ENCODE data around the gene DAPK1. TPM values are rescaled to one million over a fixed set of nuclear protein-coding genes. Genes with fewer than 3 reads are reported as not detected.

The DAPK1 gene
- total RNA-seq, 1 donor from 2014 or later, result 168 TPM

DNA sequence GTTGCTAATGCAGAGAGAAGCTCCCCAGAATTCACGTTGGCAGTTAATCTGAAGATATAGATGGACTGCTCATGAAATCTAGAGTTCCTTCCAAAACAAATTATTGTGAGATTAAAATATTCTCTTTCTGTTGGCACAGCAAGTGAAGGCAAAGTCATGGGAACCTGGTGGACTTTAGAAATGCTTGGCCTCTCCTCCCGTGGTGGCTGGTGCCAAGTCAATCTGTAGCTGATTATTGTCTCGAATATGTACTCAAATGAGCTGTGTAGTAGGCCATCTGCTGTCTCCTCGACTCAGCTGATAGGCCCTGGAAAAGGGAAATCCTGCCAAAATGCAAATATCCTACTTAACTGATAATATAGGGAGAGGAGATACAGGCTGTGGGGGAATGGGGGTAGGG, 69.3 kb downstream of the DAPK1 start:
- TF ChIP-seq, protein P1, sequence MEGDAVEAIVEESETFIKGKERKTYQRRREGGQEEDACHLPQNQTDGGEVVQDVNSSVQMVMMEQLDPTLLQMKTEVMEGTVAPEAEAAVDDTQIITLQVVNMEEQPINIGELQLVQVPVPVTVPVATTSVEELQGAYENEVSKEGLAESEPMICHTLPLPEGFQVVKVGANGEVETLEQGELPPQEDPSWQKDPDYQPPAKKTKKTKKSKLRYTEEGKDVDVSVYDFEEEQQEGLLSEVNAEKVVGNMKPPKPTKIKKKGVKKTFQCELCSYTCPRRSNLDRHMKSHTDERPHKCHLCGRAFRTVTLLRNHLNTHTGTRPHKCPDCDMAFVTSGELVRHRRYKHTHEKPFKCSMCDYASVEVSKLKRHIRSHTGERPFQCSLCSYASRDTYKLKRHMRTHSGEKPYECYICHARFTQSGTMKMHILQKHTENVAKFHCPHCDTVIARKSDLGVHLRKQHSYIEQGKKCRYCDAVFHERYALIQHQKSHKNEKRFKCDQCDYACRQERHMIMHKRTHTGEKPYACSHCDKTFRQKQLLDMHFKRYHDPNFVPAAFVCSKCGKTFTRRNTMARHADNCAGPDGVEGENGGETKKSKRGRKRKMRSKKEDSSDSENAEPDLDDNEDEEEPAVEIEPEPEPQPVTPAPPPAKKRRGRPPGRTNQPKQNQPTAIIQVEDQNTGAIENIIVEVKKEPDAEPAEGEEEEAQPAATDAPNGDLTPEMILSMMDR (IDR thresholded peaks at IDR 0.05), result no peak
- intact Hi-C loops (cut with DNase I), result no loop called here
- H3K27me3 ChIP-seq, result no peaks in the 10 kb centered on the region
- DNase-seq (no peak), ATAC-seq (no peak)
- no peak overlapping the region for H3K27ac ChIP-seq
- no peaks in the 10 kb centered on the region for H3K36me3 ChIP-seq
- no peaks in the 10 kb centered on the region for H3K9me3 ChIP-seq
- peaks cover 46% of the 10 kb centered on the region for H3K4me1 ChIP-seq
- H3K4me3 ChIP-seq, result no peak overlapping the region

DNA sequence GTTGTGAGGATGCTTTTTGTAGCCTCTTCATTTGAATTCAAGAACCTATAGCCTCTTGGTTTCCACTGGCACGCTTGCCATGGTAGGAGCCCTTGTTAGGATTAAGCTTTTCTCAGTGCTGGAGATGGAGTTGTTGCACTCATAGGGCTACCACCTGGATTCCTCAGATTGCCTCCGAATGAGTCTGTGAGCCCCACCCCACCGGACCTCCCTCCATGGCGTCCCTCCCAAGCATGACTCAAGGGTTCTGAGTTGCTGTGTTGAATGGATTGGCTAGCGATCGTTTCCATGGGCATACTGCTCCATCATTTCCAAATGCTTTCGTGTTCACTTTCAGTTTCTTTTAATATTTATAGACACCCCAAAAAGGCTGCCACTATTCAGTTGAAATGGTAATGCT, 69.9 kb downstream of the DAPK1 start:
- TF ChIP-seq, protein P1 (IDR thresholded peaks at IDR 0.05), result no peak
- H3K9me3 ChIP-seq, result no peaks in the 10 kb centered on the region
- intact Hi-C loops (cut with DNase I), result no loop called here
- DNase-seq, result no peak
- H3K4me3 ChIP-seq, result no peak overlapping the region
- H3K4me1 ChIP-seq, result peaks cover 49% of the 10 kb centered on the region
- no peak overlapping the region for H3K27ac ChIP-seq
- no peaks in the 10 kb centered on the region for H3K27me3 ChIP-seq
- no peaks in the 10 kb centered on the region for H3K36me3 ChIP-seq
- no peak for ATAC-seq

GRCh38 chr9:87567983-87568382, 70.3 kb downstream of the DAPK1 start:
- Histone ChIP-seq H3K36me3 (no peaks in the 10 kb centered on the region), H3K27me3 (no peaks in the 10 kb centered on the region), H3K9me3 (no peaks in the 10 kb centered on the region), H3K4me3 (no peak overlapping the region), H3K4me1 (peaks cover 54% of the 10 kb centered on the region), H3K27ac (no peak overlapping the region)
- DNase-seq (no peak), ATAC-seq (no peak)
- intact Hi-C loops (cut with DNase I), result no loop called here
- TF ChIP-seq, protein P1 (IDR thresholded peaks at IDR 0.05), result no peak

- Histone ChIP-seq H3K4me3 (no peak overlapping the region), H3K27me3 (no peaks in the 10 kb centered on the region), H3K27ac (no peak overlapping the region), H3K36me3 (no peaks in the 10 kb centered on the region), H3K9me3 (no peaks in the 10 kb centered on the region), H3K4me1 (peaks cover 56% of the 10 kb centered on the region)
- ATAC-seq (no peak), DNase-seq (no peak)
- TF ChIP-seq, protein P1 (IDR thresholded peaks at IDR 0.05), result no peak
- intact Hi-C loops (cut with DNase I), result no loop called here
Observed at GRCh38 chr9:87568401-87568800, 70.7 kb downstream of the DAPK1 start.

- DNase-seq, result no peak
- Histone ChIP-seq H3K9me3 (no peaks in the 10 kb centered on the region), H3K4me1 (peaks cover 56% of the 10 kb centered on the region)
Observed at GRCh38 chr9:87569008-87569509, 71.4 kb downstream of the DAPK1 start.

More at GRCh38 chr9:87569008-87569509, 71.4 kb downstream of the DAPK1 start:
- no peaks in the 10 kb centered on the region for H3K27me3 ChIP-seq
- no peaks in the 10 kb centered on the region for H3K36me3 ChIP-seq
- intact Hi-C loops (cut with DNase I), result no loop called here
- peak overlapping the region; percentile 63 for H3K27ac ChIP-seq
- H3K4me3 ChIP-seq, result no peak overlapping the region
- TF ChIP-seq, protein P1 (IDR thresholded peaks at IDR 0.05), result no peak
- ATAC-seq, result no peak

Measured in upper lobe of right lung (tissue), 1 donor.